Smooth muscle cell (in vitro differentiated cells): Measurements from ENCODE around the gene CDCA4. TPM values are rescaled to one million over a fixed set of nuclear protein-coding genes. Genes with fewer than 3 reads are reported as not detected.

Source experiments
- DNase-seq: peaks from one replicate; lab custom pipeline; 2025; ENCODE audit not compliant: unreplicated experiment; lab: John Stamatoyannopoulos, UW
- H2AFZ ChIP-seq: fragments of 200-600 bp; sonication (generic); 2 replicates; pipeline ENCODE4 v1.6.0; 2016; ENCODE audit warnings: antibody characterized with exemption, low read depth, mild to moderate bottlenecking
- H3F3A ChIP-seq: fragments of 200-600 bp; sonication (generic); 2 replicates; pipeline ENCODE4 v1.6.0; 2017; ENCODE audit warnings: antibody characterized with exemption, low read depth
- H3K27ac ChIP-seq: fragments of 200-600 bp; sonication (generic); 2 replicates; pipeline ENCODE4 v1.5.1; 2016; ENCODE audit warnings: low read depth, mild to moderate bottlenecking
- H3K27me3 ChIP-seq: fragments of 200-600 bp; sonication (generic); 2 replicates; pipeline ENCODE4 v1.6.1; 2016; ENCODE audit warnings: low read depth, mild to moderate bottlenecking
- H3K36me3 ChIP-seq: fragments of 200-600 bp; sonication (generic); 2 replicates; pipeline ENCODE4 v1.5.1; 2016; ENCODE audit warnings: low read depth
- H3K4me1 ChIP-seq: fragments of 200-600 bp; sonication (generic); 2 replicates; pipeline ENCODE4 v1.5.1; 2016; ENCODE audit warnings: low read depth
- H3K4me2 ChIP-seq: fragments of 200-600 bp; sonication (generic); 2 replicates; pipeline ENCODE4 v1.6.0; 2016; ENCODE audit warnings: mild to moderate bottlenecking
- H3K4me3 ChIP-seq: fragments of 200-600 bp; sonication (generic); 2 replicates; pipeline ENCODE4 v1.5.1; 2016; ENCODE audit warnings: mild to moderate bottlenecking
- H3K79me2 ChIP-seq: fragments of 200-600 bp; sonication (generic); 2 replicates; pipeline ENCODE4 v1.6.0; 2016; ENCODE audit warnings: low read depth, mild to moderate bottlenecking
- H3K9ac ChIP-seq: fragments of 200-600 bp; sonication (generic); 2 replicates; pipeline ENCODE4 v1.6.0; 2016; ENCODE audit warnings: low read depth
- H3K9me3 ChIP-seq: fragments of 200-600 bp; sonication (generic); replicated peaks from 2 replicates; pipeline ENCODE4 v1.5.1; 2016; ENCODE audit warnings: low read depth
- H4K20me1 ChIP-seq: fragments of 200-600 bp; sonication (generic); 2 replicates; pipeline ENCODE4 v1.6.0; 2016; ENCODE audit warnings: low read depth
- WGBS: methylation state at CpG from one replicate; pipeline ENCODE4 v1.1.7; 2016; ENCODE audit warnings: low lambda C conversion rate; 5-methylcytosine and 5-hydroxymethylcytosine counted together
- polyA plus RNA-seq: library from polyadenylated mRNA; unstranded; fragments of >200 nt; fragmentation: Nextera tagmentation; extraction: Ambion mirVana; gene quantifications from 2 replicates; pipeline ENCODE4 v1.2.1, GENCODE V29; 2016
- total RNA-seq: library from RNA; depleted of rRNA; stranded (reverse); fragments of >200 nt; gene quantifications from 2 replicates; pipeline ENCODE4 v1.2.3, GENCODE V29; 2014
- TF ChIP-seq, protein P1 (sequence below): fragments of 200-600 bp; sonication (generic); IDR thresholded peaks from 2 replicates; pipeline ENCODE4 v1.5.1; 2017; ENCODE audit warnings: borderline replicate concordance, mild to moderate bottlenecking, antibody characterized with exemption; ENCODE audit not compliant: insufficient read depth, poor library complexity, severe bottlenecking

Gene CDCA4
- total and polyA plus RNA-seq, 2 experiments from 2014 or later, result 15.1 to 23.5 TPM

DNA sequence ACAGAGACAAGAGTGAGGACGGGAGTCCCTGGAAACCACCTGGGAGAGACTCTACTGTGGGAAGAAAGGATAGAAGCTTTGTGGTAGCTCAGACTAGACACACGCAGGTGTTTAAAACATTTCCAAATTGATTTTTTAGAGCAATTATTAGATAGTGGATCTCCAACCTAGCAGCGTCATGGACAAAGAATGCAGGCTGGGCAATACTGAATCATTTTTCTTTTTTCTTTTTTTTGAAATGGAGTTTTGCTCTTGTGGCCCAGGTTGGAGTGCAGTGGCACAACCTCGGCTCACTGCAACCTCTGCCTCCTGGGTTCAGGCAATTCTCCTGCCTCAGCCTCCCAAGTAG, 31.2 kb upstream of the CDCA4 start:
- Histone ChIP-seq H3K4me2 (no peak overlapping the region), H3K4me3 (no peak overlapping the region), H3K9me3 (no peaks in the 10 kb centered on the region), H3K27ac (no peak overlapping the region), H3K27me3 (no peaks in the 10 kb centered on the region), H3K79me2 (no peaks in the 10 kb centered on the region), H3F3A (no peaks in the 10 kb centered on the region), H2AFZ (no peak overlapping the region), H3K9ac (no peak overlapping the region), H3K36me3 (no peaks in the 10 kb centered on the region), H3K4me1 (no peaks in the 10 kb centered on the region), H4K20me1 (no peaks in the 10 kb centered on the region)
- WGBS, result 80% methylated on average over 4 of the region's 4 CpGs
- no peak for DNase-seq
- TF ChIP-seq, protein P1, sequence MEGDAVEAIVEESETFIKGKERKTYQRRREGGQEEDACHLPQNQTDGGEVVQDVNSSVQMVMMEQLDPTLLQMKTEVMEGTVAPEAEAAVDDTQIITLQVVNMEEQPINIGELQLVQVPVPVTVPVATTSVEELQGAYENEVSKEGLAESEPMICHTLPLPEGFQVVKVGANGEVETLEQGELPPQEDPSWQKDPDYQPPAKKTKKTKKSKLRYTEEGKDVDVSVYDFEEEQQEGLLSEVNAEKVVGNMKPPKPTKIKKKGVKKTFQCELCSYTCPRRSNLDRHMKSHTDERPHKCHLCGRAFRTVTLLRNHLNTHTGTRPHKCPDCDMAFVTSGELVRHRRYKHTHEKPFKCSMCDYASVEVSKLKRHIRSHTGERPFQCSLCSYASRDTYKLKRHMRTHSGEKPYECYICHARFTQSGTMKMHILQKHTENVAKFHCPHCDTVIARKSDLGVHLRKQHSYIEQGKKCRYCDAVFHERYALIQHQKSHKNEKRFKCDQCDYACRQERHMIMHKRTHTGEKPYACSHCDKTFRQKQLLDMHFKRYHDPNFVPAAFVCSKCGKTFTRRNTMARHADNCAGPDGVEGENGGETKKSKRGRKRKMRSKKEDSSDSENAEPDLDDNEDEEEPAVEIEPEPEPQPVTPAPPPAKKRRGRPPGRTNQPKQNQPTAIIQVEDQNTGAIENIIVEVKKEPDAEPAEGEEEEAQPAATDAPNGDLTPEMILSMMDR, result no peak

DNA sequence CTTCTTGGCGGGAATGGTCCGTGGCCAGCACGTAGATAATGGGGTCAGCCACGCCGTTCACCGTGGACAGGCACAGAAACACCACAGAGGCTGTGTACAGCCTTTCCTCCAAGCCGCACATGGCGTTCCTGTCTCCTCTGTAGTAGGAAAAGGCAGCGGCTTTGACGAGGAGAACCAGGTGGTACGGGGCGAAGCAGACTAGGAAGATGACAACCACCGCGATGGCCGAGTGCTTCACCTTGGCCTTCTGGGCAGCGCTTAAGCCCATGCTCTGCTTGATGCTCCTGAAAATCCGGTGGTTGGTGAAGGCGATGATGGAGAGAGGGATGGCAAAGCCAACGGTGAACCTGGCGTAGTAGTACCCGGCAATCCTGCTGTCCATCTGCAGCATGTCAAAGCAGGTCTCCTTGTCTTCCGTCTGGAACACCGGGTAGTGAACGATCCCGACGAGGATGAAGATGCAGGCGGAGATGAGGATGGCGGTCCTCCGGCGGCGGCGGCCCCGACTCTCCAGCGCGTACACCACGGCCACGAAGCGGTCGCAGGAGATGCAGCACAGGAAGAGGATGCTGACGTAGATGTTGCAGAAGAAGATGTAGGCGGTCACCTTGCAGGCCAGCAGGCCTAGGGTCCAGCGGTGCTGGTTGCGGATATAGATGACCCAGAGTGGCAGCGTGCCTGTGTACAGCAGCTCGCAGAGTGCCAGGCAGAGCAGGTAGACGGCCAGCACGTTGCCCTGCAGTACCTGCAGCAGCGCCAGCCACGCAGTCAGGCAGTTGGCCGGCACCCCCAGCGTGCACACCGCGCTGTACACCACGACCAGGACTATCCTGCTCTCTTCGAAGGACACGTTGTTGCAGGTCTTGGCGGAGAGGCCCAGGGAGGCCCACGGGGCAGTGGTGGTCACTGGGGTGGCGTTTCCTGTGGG, 30.6 kb upstream of the CDCA4 start:
- Histone ChIP-seq H3K4me2 (no peak overlapping the region), H3K4me3 (no peak overlapping the region), H3K27me3 (no peaks in the 10 kb centered on the region), H3F3A (no peaks in the 10 kb centered on the region), H2AFZ (no peak overlapping the region), H4K20me1 (no peaks in the 10 kb centered on the region), H3K36me3 (no peaks in the 10 kb centered on the region), H3K9me3 (no peaks in the 10 kb centered on the region), H3K4me1 (no peaks in the 10 kb centered on the region), H3K9ac (no peak overlapping the region), H3K27ac (no peak overlapping the region), H3K79me2 (no peaks in the 10 kb centered on the region)
- DNase-seq, result no peak
- TF ChIP-seq, protein P1, result no peak
- WGBS, result 95% methylated on average over 59 of the region's 59 CpGs

DNA sequence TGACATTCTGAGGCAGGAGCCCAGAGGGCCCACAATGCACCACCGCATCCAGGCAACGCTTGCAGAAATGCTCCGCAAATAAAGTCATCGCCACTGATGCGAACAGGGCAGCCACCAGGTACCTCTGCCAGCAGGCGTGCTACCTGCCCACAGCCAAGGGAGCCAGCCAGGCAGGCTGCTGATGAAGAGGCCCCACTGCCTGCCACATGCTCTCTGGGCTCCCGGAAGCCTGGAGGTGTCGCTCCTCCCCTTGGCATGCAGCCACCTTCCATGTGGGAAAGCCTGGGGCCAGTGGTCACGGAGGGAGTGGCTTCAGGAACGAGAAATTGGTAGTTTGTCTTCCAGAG, 29.6 kb upstream of the CDCA4 start:
- H3K9ac ChIP-seq, result no peak overlapping the region
- no peak overlapping the region for H3K4me2 ChIP-seq
- no peak overlapping the region for H3K27ac ChIP-seq
- H3K36me3 ChIP-seq, result no peaks in the 10 kb centered on the region
- no peaks in the 10 kb centered on the region for H3F3A ChIP-seq
- no peaks in the 10 kb centered on the region for H3K79me2 ChIP-seq
- no peak for DNase-seq
- H3K4me1 ChIP-seq, result no peaks in the 10 kb centered on the region
- H3K27me3 ChIP-seq, result no peaks in the 10 kb centered on the region
- H3K4me3 ChIP-seq, result no peak overlapping the region
- H4K20me1 ChIP-seq, result no peaks in the 10 kb centered on the region
- no peaks in the 10 kb centered on the region for H3K9me3 ChIP-seq
- TF ChIP-seq, protein P1, result no peak
- 89% methylated on average over 10 of the region's 10 CpGs for WGBS
- no peak overlapping the region for H2AFZ ChIP-seq
